Neuronal stem cell (in vitro differentiated cells): ENCODE results near the gene ZFAND3.

Experiments
- DNase-seq: peaks from one replicate; pipeline ENCODE4 v3.0.0-alpha.2; 2013; ENCODE audit warnings: low spot score
- H2AFZ ChIP-seq: one replicate; pipeline ENCODE4 v1.6.1; 2013; ENCODE audit warnings: mild to moderate bottlenecking, low read length, inconsistent platforms
- H2AK5ac ChIP-seq: 2 replicates; pipeline ENCODE4 v1.6.1; 2013; ENCODE audit warnings: low read depth, mild to moderate bottlenecking, inconsistent platforms, low read length, moderate library complexity, mixed read lengths
- H2BK120ac ChIP-seq: 2 replicates; pipeline ENCODE4 v1.6.1; 2013; ENCODE audit warnings: low read depth, mild to moderate bottlenecking, inconsistent platforms, low read length, moderate library complexity, mixed read lengths
- H2BK12ac ChIP-seq: one replicate; pipeline ENCODE4 v1.6.1; 2013; ENCODE audit warnings: low read length, inconsistent platforms
- H2BK15ac ChIP-seq: 2 replicates; pipeline ENCODE4 v1.6.1; 2013; ENCODE audit warnings: mild to moderate bottlenecking, low read length, inconsistent platforms, mixed read lengths
- H2BK5ac ChIP-seq: one replicate; pipeline ENCODE4 v1.6.1; 2013; ENCODE audit warnings: inconsistent platforms, mild to moderate bottlenecking, low read length, moderate library complexity
- H3K14ac ChIP-seq: one replicate; pipeline ENCODE4 v1.6.1; 2013; ENCODE audit warnings: low read length, inconsistent platforms
- H3K18ac ChIP-seq: 2 replicates; pipeline ENCODE4 v1.6.1; 2013; ENCODE audit warnings: low read length, inconsistent platforms
- H3K23ac ChIP-seq: 2 replicates; pipeline ENCODE4 v1.6.1; 2013; ENCODE audit warnings: low read depth, mild to moderate bottlenecking, mixed read lengths, low read length, inconsistent platforms; ENCODE audit not compliant: poor library complexity
- H3K27ac ChIP-seq: replicated peaks from 3 replicates; pipeline ENCODE4 v1.5.1; 2013; ENCODE audit warnings: low read length, inconsistent platforms
- H3K27me3 ChIP-seq, 3 experiments: 2 replicates each; pipeline ENCODE4 v1.6.1; 2013; ENCODE audit warnings: low read length in 3 of 3, mild to moderate bottlenecking in 2 of 3, inconsistent platforms in 1 of 3, low read depth in 1 of 3, mixed read lengths in 1 of 3, moderate library complexity in 1 of 3; ENCODE audit not compliant: control insufficient read depth in 3 of 3, insufficient read depth in 3 of 3
- H3K36me3 ChIP-seq, 2 donors: replicated peaks in 1 of 2; 2 replicates each; pipeline ENCODE4 v1.6.1; 2013; ENCODE audit warnings: low read length in 2 of 2; ENCODE audit not compliant: control insufficient read depth in 2 of 2, insufficient read depth in 2 of 2
- H3K4ac ChIP-seq: 2 replicates; pipeline ENCODE4 v1.6.1; 2013; ENCODE audit warnings: inconsistent platforms, mild to moderate bottlenecking, low read length, moderate library complexity
- H3K4me1 ChIP-seq, 2 donors: 1 replicate in 1 of 2; 2 replicates in 1 of 2; pipeline ENCODE4 v1.6.1; 2013; ENCODE audit warnings: low read length in 2 of 2, low read depth in 1 of 2; ENCODE audit not compliant: control insufficient read depth in 2 of 2, insufficient read depth in 1 of 2
- H3K4me2 ChIP-seq: one replicate; pipeline ENCODE4 v1.6.1; 2013; ENCODE audit warnings: mild to moderate bottlenecking, low read length, inconsistent platforms; ENCODE audit not compliant: insufficient read depth, poor library complexity, severe bottlenecking
- H3K4me3 ChIP-seq, 2 donors: 2 replicates each; pipeline ENCODE4 v1.5.1; 2013; ENCODE audit warnings: low read length in 2 of 2, mild to moderate bottlenecking in 2 of 2, inconsistent platforms in 1 of 2, moderate library complexity in 1 of 2
- H3K79me1 ChIP-seq: one replicate; pipeline ENCODE4 v1.6.1; 2013; ENCODE audit warnings: low read depth, mild to moderate bottlenecking, inconsistent platforms, low read length, moderate library complexity
- H3K9ac ChIP-seq: one replicate; pipeline ENCODE4 v1.6.1; 2013; ENCODE audit warnings: mild to moderate bottlenecking, low read depth, low read length, inconsistent platforms; ENCODE audit not compliant: poor library complexity
- H3K9me3 ChIP-seq, 2 donors: replicated peaks in 1 of 2; 2 replicates each; pipeline versions ENCODE3 to v1.6.1; 2013; ENCODE audit warnings: low read length in 2 of 2, mild to moderate bottlenecking in 2 of 2, inconsistent platforms in 1 of 2, low read depth in 1 of 2, mixed read lengths in 1 of 2, moderate library complexity in 1 of 2; ENCODE audit not compliant: control insufficient read depth in 2 of 2, insufficient read depth in 1 of 2
- H4K8ac ChIP-seq: one replicate; pipeline ENCODE4 v1.6.1; 2013; ENCODE audit warnings: low read depth, mild to moderate bottlenecking, inconsistent platforms, low read length, moderate library complexity
- H4K91ac ChIP-seq: one replicate; pipeline ENCODE4 v1.6.1; 2013; ENCODE audit warnings: low read length, low read depth, mild to moderate bottlenecking, inconsistent platforms; ENCODE audit not compliant: poor library complexity
- WGBS, 2 donors: extraction: QIAGEN DNeasy Blood & Tissue Kit; methylation state at CpG; one replicate each; pipeline ENCODE4 v1.1.7; 2013; ENCODE audit warnings: missing lambda C conversion rate in 2 of 2, mixed read lengths in 1 of 2; ENCODE audit not compliant: insufficient read length in 2 of 2, insufficient replicate concordance in 1 of 2; ENCODE audit errors: extremely low coverage in 2 of 2; 5-methylcytosine and 5-hydroxymethylcytosine counted together

The ZFAND3 gene

DNA sequence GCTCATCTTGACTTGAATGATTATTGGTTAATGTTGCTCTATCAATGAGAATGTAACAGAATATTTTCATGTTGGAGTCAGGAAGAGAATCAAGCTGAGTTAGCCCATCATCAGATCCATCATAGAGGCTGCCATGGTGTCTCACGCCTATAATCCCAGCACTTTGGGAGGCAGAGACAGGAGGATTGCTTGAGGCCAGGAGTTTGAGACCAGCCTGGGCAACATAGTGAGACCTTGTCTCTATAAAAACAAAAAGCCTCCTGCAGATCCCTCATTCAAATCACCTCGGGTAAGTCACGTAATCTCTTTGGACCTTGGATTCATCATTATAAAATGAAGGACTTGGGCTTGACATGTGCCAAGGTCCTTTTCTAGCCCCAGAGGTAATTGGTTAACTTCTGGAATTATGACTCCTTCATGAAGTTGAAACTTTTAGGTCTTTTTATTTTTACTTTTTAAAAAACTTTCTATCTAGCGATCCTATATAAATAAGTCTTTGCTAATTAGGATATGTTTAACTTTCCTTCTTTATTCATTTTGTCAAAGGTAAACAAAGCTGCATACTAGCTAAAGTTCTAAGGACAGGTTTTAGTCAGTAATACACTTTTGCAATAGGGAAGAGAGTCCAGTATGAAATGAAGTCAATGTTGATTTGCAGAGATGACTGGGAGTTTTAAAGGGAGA is 110.9 kb downstream of the ZFAND3 start:
- Histone ChIP-seq H3K36me3 (no peaks in the 10 kb centered on the region), H3K23ac (no peak overlapping the region), H3K4me3 (no peak overlapping the region), H3K27me3 (no peaks in the 10 kb centered on the region), H2BK5ac (no peak overlapping the region), H3K27ac (no peak overlapping the region), H2BK120ac (no peak overlapping the region), H2BK15ac (no peak overlapping the region), H3K18ac (no peak overlapping the region), H3K4me2 (no peak overlapping the region), H2AK5ac (no peak overlapping the region), H3K4me1 (peaks cover 0 to 5% of the 10 kb centered on the region in 2 donors), H4K91ac (no peak overlapping the region), H3K9me3 (no peaks in the 10 kb centered on the region), H3K79me1 (no peaks in the 10 kb centered on the region), H3K9ac (no peak overlapping the region), H2BK12ac (no peak overlapping the region), H3K4ac (no peak overlapping the region), H4K8ac (no peak overlapping the region), H2AFZ (no peak overlapping the region), H3K14ac (no peak overlapping the region)
- no peak for DNase-seq
- no CpG with 5 or more reads among the region's 4 CpGs for WGBS, 2 donors

DNA sequence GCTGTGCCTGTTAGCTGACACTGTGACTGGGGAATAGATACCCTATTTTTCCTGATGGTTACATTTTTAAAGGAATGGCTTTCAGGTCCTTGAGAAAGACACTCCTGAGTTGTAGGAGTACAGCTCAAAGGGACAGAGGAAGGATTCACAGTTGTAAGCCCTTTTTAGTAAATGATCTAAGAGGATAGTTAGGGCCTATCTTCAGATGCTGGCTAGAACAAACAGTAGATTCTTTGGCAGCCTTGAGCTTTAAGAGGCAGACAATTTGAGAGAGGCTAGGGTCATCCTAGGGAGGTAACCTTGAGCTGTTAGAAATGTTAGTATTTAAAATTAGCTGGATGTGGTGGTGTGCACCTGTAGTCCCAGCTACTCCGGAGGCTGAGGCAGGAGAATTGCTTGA is 111.5 kb downstream of the ZFAND3 start:
- H2AFZ ChIP-seq, result no peak overlapping the region
- no peaks in the 10 kb centered on the region for H3K36me3 ChIP-seq
- H2AK5ac ChIP-seq, result no peak overlapping the region
- no peak overlapping the region for H2BK5ac ChIP-seq
- H3K4me1 ChIP-seq, result peaks cover 0 to 5% of the 10 kb centered on the region in 2 donors
- no peak overlapping the region for H3K23ac ChIP-seq
- no peak overlapping the region for H3K27ac ChIP-seq
- H3K27me3 ChIP-seq, result no peaks in the 10 kb centered on the region
- H4K91ac ChIP-seq, result no peak overlapping the region
- H3K9me3 ChIP-seq, result no peaks in the 10 kb centered on the region
- WGBS, 2 donors, result no CpG with 5 or more reads among the region's 1 CpG
- H3K18ac ChIP-seq, result no peak overlapping the region
- H2BK12ac ChIP-seq, result no peak overlapping the region
- H2BK120ac ChIP-seq, result no peak overlapping the region
- no peak overlapping the region for H3K4me2 ChIP-seq
- H4K8ac ChIP-seq, result no peak overlapping the region
- no peaks in the 10 kb centered on the region for H3K79me1 ChIP-seq
- no peak for DNase-seq
- H3K9ac ChIP-seq, result no peak overlapping the region
- H3K4me3 ChIP-seq, result no peak overlapping the region
- no peak overlapping the region for H2BK15ac ChIP-seq
- no peak overlapping the region for H3K14ac ChIP-seq
- no peak overlapping the region for H3K4ac ChIP-seq

DNA sequence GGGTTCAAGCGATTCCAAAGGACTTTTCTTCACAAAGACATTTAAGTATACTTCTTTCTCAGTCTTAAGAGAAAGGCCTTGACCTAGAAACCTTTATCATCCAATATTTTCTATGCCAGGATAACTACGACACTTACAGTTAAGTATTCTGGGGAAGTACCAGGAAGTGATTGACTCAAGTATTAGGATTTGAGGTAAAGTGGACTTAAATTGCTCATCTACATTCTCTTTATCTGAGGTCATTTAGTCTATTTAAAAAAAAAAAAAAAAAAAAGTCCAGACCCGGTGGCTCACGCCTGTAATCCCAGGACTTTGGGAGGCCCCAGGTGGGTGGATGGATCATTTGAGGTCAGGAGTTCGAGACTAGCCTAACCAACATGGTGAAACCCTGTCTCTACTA is 114.7 kb downstream of the ZFAND3 start:
- no peak for DNase-seq
- no peak overlapping the region for H3K4me2 ChIP-seq
- H3K14ac ChIP-seq, result no peak overlapping the region
- H4K91ac ChIP-seq, result no peak overlapping the region
- no peak overlapping the region for H3K27ac ChIP-seq
- H2BK5ac ChIP-seq, result no peak overlapping the region
- no peaks in the 10 kb centered on the region for H3K79me1 ChIP-seq
- no peak overlapping the region for H2BK12ac ChIP-seq
- H3K9ac ChIP-seq, result no peak overlapping the region
- H3K27me3 ChIP-seq, result no peaks in the 10 kb centered on the region
- H2AFZ ChIP-seq, result no peak overlapping the region
- no peak overlapping the region for H2BK120ac ChIP-seq
- no peak overlapping the region for H2BK15ac ChIP-seq
- H3K4me3 ChIP-seq, result no peak overlapping the region
- no peak overlapping the region for H3K4ac ChIP-seq
- no peak overlapping the region for H2AK5ac ChIP-seq
- peaks cover 0 to 3% of the 10 kb centered on the region in 2 donors for H3K36me3 ChIP-seq
- no peak overlapping the region for H3K23ac ChIP-seq
- H4K8ac ChIP-seq, result no peak overlapping the region
- peaks cover 0 to 1% of the 10 kb centered on the region in 2 donors for H3K4me1 ChIP-seq
- H3K9me3 ChIP-seq, result no peaks in the 10 kb centered on the region
- no CpG with 5 or more reads among the region's 5 CpGs for WGBS, 2 donors
- H3K18ac ChIP-seq, result no peak overlapping the region

DNA sequence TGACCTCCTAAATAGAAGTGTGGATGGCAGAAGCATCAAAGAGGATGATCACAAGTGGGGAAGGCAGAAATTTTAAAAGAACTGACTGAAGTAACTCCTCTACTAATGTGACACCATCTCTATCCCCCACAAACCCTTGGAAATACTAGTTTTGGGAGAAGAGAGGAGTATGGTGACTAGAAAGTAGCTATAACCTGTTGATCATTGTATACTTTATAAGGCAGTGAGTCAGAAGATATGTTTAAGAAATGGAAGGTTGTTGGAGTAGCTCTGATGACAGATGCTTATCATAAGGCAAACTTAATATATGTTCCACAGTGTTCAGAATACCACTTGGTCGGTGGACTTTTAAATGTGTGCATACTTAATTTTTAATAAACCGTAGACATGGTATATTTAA is 116.6 kb downstream of the ZFAND3 start:
- Histone ChIP-seq H3K4me2 (no peak overlapping the region), H3K14ac (no peak overlapping the region), H3K79me1 (no peaks in the 10 kb centered on the region), H3K27ac (no peak overlapping the region), H2AFZ (no peak overlapping the region), H3K36me3 (peaks cover 0 to 6% of the 10 kb centered on the region in 2 donors), H2BK15ac (no peak overlapping the region), H2BK120ac (no peak overlapping the region), H2AK5ac (no peak overlapping the region), H3K9me3 (no peaks in the 10 kb centered on the region), H3K23ac (no peak overlapping the region), H3K18ac (no peak overlapping the region), H3K27me3 (no peaks in the 10 kb centered on the region), H3K4me3 (no peak overlapping the region), H3K4me1 (peaks cover 0 to 1% of the 10 kb centered on the region in 2 donors), H3K4ac (no peak overlapping the region), H4K8ac (no peak overlapping the region), H4K91ac (no peak overlapping the region), H2BK12ac (no peak overlapping the region), H3K9ac (no peak overlapping the region), H2BK5ac (no peak overlapping the region)
- DNase-seq, result no peak
- WGBS, 2 donors, result no CpG with 5 or more reads among the region's 2 CpGs
